Measurements from ENCODE around the gene BEST1.

The BEST1 gene

DNA sequence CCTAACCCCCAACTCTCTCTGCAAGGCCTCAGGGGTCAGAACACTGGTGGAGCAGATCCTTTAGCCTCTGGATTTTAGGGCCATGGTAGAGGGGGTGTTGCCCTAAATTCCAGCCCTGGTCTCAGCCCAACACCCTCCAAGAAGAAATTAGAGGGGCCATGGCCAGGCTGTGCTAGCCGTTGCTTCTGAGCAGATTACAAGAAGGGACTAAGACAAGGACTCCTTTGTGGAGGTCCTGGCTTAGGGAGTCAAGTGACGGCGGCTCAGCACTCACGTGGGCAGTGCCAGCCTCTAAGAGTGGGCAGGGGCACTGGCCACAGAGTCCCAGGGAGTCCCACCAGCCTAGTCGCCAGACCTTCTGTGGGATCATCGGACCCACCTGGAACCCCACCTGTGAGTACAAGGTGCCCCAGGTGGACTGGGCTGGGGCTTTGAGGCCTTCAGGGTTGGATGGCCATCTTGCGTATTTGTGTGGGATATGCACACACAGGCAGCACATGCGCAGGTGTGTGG, at the start of gene BEST1:
TSS of gene BEST1 (plus strand) at position 317 of the 513 bp plus-strand sequence. CDS start 1,456 bp downstream, outside the sequence.
- no peak within 1 kb of the TSS for H3K4me3 ChIP-seq (ENCODE audit: low read depth, low read length)
- no peak for DNase-seq (ENCODE audit: low read depth, low spot score)
- in situ Hi-C loops (cut with HindIII; ENCODE audit: low sequenced_read_pairs): no loop called here
- TF ChIP-seq, protein P1, sequence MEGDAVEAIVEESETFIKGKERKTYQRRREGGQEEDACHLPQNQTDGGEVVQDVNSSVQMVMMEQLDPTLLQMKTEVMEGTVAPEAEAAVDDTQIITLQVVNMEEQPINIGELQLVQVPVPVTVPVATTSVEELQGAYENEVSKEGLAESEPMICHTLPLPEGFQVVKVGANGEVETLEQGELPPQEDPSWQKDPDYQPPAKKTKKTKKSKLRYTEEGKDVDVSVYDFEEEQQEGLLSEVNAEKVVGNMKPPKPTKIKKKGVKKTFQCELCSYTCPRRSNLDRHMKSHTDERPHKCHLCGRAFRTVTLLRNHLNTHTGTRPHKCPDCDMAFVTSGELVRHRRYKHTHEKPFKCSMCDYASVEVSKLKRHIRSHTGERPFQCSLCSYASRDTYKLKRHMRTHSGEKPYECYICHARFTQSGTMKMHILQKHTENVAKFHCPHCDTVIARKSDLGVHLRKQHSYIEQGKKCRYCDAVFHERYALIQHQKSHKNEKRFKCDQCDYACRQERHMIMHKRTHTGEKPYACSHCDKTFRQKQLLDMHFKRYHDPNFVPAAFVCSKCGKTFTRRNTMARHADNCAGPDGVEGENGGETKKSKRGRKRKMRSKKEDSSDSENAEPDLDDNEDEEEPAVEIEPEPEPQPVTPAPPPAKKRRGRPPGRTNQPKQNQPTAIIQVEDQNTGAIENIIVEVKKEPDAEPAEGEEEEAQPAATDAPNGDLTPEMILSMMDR (IDR thresholded peaks at IDR 0.05; ENCODE audit: low read depth, low read length): no peak

DNA sequence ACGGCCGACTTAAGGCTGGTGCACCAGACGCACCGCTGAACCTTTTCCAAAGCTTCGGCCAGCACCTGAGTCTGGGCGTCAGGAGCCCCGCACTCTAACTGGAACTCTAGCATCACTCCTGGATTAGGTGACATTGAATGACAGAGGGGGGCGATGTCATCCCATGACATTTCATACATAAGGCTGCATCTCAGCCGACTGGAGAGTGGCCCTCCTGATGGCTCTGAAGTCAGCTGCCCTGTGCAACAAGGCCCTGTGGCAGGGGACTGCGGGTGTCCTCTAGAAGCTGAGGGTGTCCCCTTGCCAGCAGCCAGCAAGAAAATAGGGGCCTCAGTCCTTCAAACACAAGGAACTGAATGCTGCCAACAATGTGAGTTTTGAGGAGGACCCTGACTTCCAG, 48.8 kb upstream of the BEST1 start:
- no peak overlapping the region for H3K4me3 ChIP-seq (ENCODE audit: low read depth, low read length)
- TF ChIP-seq, protein P1 (IDR thresholded peaks at IDR 0.05; ENCODE audit: low read depth, low read length): no peak
- in situ Hi-C loops (cut with HindIII; ENCODE audit: low sequenced_read_pairs): no loop called here
- no peak for DNase-seq (ENCODE audit: low read depth, low spot score)

DNA sequence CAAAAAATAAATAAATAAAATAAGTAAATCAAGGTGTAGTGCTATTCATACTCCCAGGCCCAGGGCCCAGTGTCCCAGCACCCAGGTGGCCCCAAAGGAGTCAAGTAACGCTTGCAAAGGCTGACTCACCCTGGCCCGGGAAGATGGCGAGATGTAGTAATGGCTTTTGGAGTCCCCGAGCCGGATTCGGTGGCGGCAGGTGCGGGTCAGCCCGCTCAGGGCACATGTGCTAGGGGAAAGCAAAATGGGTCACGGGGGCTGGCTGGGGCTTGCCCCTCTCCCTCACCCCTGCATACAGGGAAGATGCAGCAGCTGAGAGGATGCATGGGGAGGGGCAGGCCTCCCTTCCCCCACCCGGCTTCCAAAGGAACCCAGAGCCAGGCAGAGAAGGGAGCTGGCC, 47.8 kb upstream of the BEST1 start:
- H3K4me3 ChIP-seq (ENCODE audit: low read depth, low read length): no peak overlapping the region
- TF ChIP-seq, protein P1 (IDR thresholded peaks at IDR 0.05; ENCODE audit: low read depth, low read length): no peak
- DNase-seq (ENCODE audit: low read depth, low spot score): no peak
- in situ Hi-C loops (cut with HindIII; ENCODE audit: low sequenced_read_pairs): no loop called here

DNA sequence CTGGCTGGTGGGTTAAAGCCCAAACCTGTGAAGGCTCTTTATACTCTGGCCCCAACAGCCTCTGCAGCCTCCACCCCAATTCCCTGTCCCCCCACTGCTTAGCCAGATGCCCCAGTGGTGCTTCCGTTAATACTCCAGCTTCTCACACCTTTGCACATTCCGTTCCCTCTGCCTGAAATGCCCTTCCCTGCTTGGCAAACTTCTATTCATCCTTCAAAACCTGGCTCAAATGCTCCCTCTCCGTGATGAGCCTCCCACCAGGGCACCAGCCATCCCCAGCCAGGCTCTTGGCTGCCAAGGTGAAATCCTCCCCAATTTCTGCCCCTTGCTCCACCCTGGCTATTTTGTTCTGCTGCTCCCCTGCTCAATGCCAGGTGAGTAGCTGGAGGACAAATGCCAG, 46.3 kb upstream of the BEST1 start:
- TF ChIP-seq, protein P1 (IDR thresholded peaks at IDR 0.05; ENCODE audit: low read depth, low read length): no peak
- DNase-seq (ENCODE audit: low read depth, low spot score): no peak
- no peak overlapping the region for H3K4me3 ChIP-seq (ENCODE audit: low read depth, low read length)
- in situ Hi-C loops (cut with HindIII; ENCODE audit: low sequenced_read_pairs): no loop called here

DNA sequence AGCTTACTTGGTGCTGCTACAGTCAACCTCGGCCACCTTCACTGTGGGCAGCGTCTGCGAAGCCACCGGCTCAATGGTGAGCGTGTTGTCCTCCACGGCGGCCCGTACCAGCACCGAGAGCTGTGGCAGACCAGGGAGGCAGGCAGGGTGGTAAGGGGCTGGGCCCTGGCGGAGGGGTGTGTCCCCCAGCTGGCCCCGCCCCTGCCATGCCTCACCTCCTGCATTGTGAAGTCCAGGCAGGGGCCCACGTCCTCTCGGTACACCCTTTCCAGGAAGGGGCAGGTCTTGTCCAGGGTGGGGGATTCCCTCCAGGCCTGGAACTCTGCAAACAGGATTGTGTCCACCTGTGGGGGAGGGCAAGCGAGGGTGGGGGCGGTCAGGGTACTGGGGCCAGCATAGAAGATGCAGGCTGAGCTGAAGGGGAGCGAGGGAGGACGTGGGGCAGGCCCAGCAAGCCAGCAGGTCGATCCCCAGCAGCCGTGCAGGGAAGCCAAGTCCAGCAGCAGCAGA, 45.6 kb upstream of the BEST1 start:
- no peak for DNase-seq (ENCODE audit: low read depth, low spot score)
- no peak overlapping the region for H3K4me3 ChIP-seq (ENCODE audit: low read depth, low read length)
- in situ Hi-C loops (cut with HindIII; ENCODE audit: low sequenced_read_pairs): no loop called here
- TF ChIP-seq, protein P1 (IDR thresholded peaks at IDR 0.05; ENCODE audit: low read depth, low read length): no peak

DNA sequence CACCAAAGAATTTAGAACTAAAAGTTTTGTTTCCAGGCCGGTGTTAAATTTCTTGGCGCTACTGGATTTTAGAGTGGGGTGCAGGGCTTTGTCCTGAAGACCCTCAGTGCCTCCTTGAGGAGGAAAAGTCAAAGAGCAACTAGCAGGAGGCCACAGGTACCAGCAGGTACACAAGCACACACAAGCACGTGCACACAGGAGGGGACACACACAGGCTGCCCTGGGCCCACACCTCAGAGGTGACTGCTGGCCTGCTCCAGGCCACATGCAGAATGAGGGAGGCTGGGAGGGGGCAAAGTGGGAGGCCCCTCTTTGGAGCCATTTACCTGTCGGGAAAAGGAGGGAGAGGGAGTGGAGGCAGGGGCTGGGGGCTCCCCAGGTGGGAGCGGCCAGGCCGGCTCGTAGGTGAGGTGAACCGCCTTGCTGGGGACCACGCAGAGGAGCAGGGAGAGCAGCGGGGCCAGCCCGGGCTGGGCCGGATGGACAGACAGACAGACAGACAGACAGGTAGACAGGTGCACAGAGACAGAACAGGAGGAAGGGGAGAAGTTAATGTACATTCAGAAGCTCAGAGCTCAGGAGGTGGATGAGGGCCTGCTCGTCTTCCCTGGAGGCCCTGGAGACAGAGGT, 45.0 kb upstream of the BEST1 start:
- TF ChIP-seq, protein P1 (IDR thresholded peaks at IDR 0.05; ENCODE audit: low read depth, low read length): no peak
- no peak for DNase-seq (ENCODE audit: low read depth, low spot score)
- in situ Hi-C loops (cut with HindIII; ENCODE audit: low sequenced_read_pairs): no loop called here
- no peak overlapping the region for H3K4me3 ChIP-seq (ENCODE audit: low read depth, low read length)

All from astrocyte of the spinal cord (primary cell).